Activated T-cell treated with anti-CD3 and anti-CD28 coated beads, Interleukin-2, amount 50 U/mL, for 24 hours (primary cell): ENCODE measurements around the gene TYW5.
A peak's percentile ranks its signal among the peaks of the same experiment; 100 is the strongest.

Experiments used
- DNase-seq: peaks from one replicate; pipeline ENCODE4 v3.0.0-alpha.2; 2020
- H3K27ac Mint-ChIP-seq: 2 replicates; pipeline ENCODE4 v1.8.0; 2020; ENCODE audit warnings: mild to moderate bottlenecking, mixed read lengths
- H3K27me3 Mint-ChIP-seq: 2 replicates; pipeline ENCODE4 v1.8.0; 2020; ENCODE audit warnings: mixed read lengths
- H3K36me3 Mint-ChIP-seq: 2 replicates; pipeline ENCODE4 v1.8.0; 2020; ENCODE audit warnings: low read depth, mixed read lengths
- H3K4me1 Mint-ChIP-seq: 2 replicates; pipeline ENCODE4 v1.8.0; 2020; ENCODE audit warnings: low read depth, mixed read lengths
- H3K4me3 Mint-ChIP-seq: 2 replicates; pipeline ENCODE4 v1.8.0; 2020; ENCODE audit warnings: mild to moderate bottlenecking, moderate library complexity, mixed read lengths
- H3K9me3 Mint-ChIP-seq: 2 replicates; pipeline ENCODE4 v1.8.0; 2020; ENCODE audit warnings: mixed read lengths

Gene TYW5

DNA sequence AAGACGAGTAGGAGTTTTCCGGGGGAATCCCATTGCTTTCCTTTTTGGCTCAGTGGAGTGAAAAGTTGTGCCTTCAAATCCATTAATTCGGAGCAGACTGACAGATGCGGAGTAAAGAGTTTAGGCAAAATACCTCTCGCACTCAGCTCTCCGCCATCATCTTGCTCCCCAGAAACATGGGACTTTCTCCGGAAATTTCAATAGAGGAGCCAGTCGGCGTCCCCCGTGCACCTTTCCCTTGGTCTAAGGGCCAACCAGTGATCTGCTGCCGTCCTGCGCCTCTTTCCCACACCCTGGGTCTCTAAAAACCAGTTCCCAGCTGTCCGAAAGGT lies 318 bp downstream of the TYW5 start:
- Mint-ChIP-seq H3K9me3 (no peaks in the 10 kb centered on the region), H3K4me1 (peaks cover 70% of the 10 kb centered on the region), H3K27ac (peak overlapping the region; percentile 98), H3K27me3 (no peaks in the 10 kb centered on the region), H3K4me3 (peak overlapping the region; percentile 100), H3K36me3 (peaks cover 80% of the 10 kb centered on the region)
- no peak for DNase-seq

DNA sequence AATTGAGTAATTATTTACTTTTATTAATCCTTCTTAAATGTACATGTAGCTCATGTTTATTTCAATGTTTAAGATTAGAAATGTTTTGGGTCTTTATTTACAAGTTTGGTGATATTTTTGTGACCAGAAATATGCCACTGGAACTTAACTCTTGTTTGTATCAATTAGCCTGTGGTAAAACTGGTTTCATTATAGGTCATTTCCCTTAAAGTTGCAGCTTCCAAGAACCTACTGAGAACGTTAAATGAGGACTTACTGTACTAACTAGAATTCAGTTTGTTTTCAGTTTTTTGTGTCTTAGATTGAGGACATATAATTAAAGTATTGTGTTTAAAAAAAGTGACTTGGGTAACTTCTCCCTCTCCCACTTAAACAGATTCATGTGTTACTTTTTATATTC lies 4.3 kb downstream of the TYW5 start:
- H3K4me1 Mint-ChIP-seq: peaks cover 58% of the 10 kb centered on the region
- no peak for DNase-seq
- H3K36me3 Mint-ChIP-seq: peaks cover 84% of the 10 kb centered on the region
- H3K9me3 Mint-ChIP-seq: no peaks in the 10 kb centered on the region
- no peak overlapping the region for H3K27ac Mint-ChIP-seq
- no peaks in the 10 kb centered on the region for H3K27me3 Mint-ChIP-seq
- H3K4me3 Mint-ChIP-seq: no peak overlapping the region

- H3K27me3 Mint-ChIP-seq: no peaks in the 10 kb centered on the region
- no peak overlapping the region for H3K4me3 Mint-ChIP-seq
- peak overlapping the region; percentile 56 for H3K27ac Mint-ChIP-seq
- DNase-seq: no peak
- H3K9me3 Mint-ChIP-seq: no peaks in the 10 kb centered on the region
- peaks cover 84% of the 10 kb centered on the region for H3K36me3 Mint-ChIP-seq
- H3K4me1 Mint-ChIP-seq: peaks cover 58% of the 10 kb centered on the region
Measured at GRCh38 chr2:199950396-199950795, 4.9 kb downstream of the TYW5 start.

GRCh38 chr2:199946836-199947235 lies 8.5 kb downstream of the TYW5 start:
- H3K27me3 Mint-ChIP-seq: no peaks in the 10 kb centered on the region
- DNase-seq: no peak
- H3K4me3 Mint-ChIP-seq: no peak overlapping the region
- H3K9me3 Mint-ChIP-seq: no peaks in the 10 kb centered on the region
- H3K4me1 Mint-ChIP-seq: peaks cover 44% of the 10 kb centered on the region
- H3K36me3 Mint-ChIP-seq: peaks cover 87% of the 10 kb centered on the region
- H3K27ac Mint-ChIP-seq: no peak overlapping the region

DNA sequence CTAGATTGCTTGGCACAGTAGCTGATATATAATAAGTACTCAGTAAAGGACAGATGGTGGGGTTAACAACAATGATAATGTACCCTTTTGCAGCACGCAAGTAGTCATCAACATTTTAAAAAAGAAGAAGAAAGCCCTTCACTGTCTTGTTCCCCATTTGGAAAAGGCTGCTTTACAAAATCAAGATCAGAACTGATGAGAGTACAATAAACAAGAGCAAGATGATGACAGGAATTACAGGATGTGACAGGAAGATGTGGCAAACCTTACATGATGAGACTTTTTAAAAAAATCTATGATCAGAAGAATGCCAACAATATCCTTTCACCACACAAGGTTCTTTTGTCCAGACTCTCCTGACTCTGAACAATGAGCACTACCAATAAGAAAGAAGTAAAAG lies 9.1 kb downstream of the TYW5 start:
- no peak for DNase-seq
- Mint-ChIP-seq H3K36me3 (peaks cover 88% of the 10 kb centered on the region), H3K9me3 (no peaks in the 10 kb centered on the region), H3K4me1 (peaks cover 40% of the 10 kb centered on the region), H3K4me3 (no peak overlapping the region), H3K27ac (peak overlapping the region; percentile 3), H3K27me3 (no peaks in the 10 kb centered on the region)

DNA sequence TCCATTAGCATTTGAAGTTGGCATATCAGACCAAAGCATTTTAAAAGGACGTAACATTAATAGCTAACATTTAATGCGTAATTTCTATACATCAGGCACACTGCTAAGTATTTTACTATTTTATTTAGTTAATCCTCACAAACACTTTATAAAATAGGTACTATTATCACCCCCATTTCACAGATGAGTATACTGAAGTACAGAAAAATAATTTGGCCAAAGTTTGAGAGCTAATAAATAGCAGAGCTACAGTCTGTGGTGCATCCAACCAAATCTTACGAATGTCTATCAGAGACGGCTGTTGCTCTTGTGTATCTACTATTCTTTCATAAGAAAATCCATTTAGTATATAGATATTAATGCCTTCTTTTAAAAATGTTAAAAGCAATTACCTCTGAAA lies 11.9 kb downstream of the TYW5 start:
- Mint-ChIP-seq H3K9me3 (no peaks in the 10 kb centered on the region), H3K4me1 (peaks cover 31% of the 10 kb centered on the region), H3K27me3 (no peaks in the 10 kb centered on the region), H3K27ac (no peak overlapping the region), H3K4me3 (no peak overlapping the region), H3K36me3 (peaks cover 84% of the 10 kb centered on the region)
- DNase-seq: no peak

DNA sequence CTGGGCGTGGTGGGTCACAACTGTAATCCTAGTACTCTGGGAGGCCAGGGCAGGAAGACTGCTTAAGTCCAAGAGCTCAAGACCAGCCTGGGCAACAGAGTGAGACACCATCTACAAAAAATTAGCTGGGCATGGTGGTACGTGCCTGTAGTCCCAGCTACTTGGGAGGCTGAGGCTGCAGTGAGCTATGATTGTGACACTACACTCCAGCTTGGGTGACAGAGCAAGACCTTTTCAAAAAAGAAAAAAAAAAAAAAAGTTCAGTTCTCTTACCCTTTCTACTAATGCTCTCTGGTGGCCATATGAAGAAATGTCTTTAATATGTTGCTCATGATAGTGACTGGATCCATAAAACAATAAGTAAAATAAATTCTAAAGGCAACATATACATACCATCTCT lies 14.9 kb downstream of the TYW5 start:
- H3K27ac Mint-ChIP-seq: no peak overlapping the region
- no peaks in the 10 kb centered on the region for H3K27me3 Mint-ChIP-seq
- H3K4me3 Mint-ChIP-seq: no peak overlapping the region
- no peaks in the 10 kb centered on the region for H3K9me3 Mint-ChIP-seq
- peaks cover 16% of the 10 kb centered on the region for H3K4me1 Mint-ChIP-seq
- H3K36me3 Mint-ChIP-seq: peaks cover 77% of the 10 kb centered on the region
- no peak for DNase-seq

DNA sequence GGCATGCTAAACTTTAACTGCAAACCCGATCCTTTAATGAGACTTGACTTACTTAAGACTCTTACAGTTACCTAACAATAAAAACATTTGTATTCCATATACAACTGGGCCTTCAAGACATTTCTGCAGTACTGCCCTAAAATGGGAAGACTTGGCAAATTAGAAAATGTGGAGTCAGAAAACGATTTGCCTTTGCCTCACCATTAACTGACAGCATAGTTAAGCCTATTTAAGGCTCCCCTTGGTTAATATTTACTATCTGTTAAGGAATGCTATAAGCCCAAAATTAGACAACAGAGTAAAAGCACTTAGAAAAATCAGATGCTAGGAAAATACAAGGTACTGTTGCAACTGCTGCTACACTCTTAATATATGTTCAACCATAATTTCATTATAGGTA lies 18.7 kb downstream of the TYW5 start:
- peaks cover 4% of the 10 kb centered on the region for H3K4me1 Mint-ChIP-seq
- no peak overlapping the region for H3K4me3 Mint-ChIP-seq
- H3K9me3 Mint-ChIP-seq: no peaks in the 10 kb centered on the region
- peaks cover 69% of the 10 kb centered on the region for H3K36me3 Mint-ChIP-seq
- no peak for DNase-seq
- no peaks in the 10 kb centered on the region for H3K27me3 Mint-ChIP-seq
- peak overlapping the region; percentile 50 for H3K27ac Mint-ChIP-seq

DNA sequence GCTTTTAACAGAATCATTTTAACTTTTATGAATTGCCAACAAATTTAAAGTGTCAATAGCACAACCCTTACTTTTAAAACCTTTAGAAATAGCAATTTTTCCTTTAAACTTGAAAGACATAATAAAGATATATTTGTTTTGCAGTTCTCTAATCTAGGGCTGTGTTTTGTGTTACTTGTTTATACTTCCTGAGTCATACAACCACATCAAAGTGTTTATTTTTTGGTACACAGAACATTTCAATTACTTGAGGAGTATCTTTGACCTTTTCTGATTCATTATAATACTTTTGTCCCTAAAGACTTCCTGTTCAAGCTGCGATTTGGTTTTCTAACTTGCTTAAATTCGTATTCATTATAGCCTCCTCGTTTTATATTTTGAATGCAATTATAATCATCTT lies 21.8 kb downstream of the TYW5 start:
- DNase-seq: no peak
- H3K4me3 Mint-ChIP-seq: no peak overlapping the region
- H3K27me3 Mint-ChIP-seq: no peaks in the 10 kb centered on the region
- peak overlapping the region; percentile 46 for H3K27ac Mint-ChIP-seq
- H3K36me3 Mint-ChIP-seq: peaks cover 75% of the 10 kb centered on the region
- H3K4me1 Mint-ChIP-seq: peaks cover 2% of the 10 kb centered on the region
- H3K9me3 Mint-ChIP-seq: no peaks in the 10 kb centered on the region

- DNase-seq: no peak
- no peaks in the 10 kb centered on the region for H3K27me3 Mint-ChIP-seq
- H3K4me1 Mint-ChIP-seq: peaks cover 3% of the 10 kb centered on the region
- H3K4me3 Mint-ChIP-seq: no peak overlapping the region
- H3K27ac Mint-ChIP-seq: peak overlapping the region; percentile 67
- no peaks in the 10 kb centered on the region for H3K9me3 Mint-ChIP-seq
- H3K36me3 Mint-ChIP-seq: peaks cover 74% of the 10 kb centered on the region
Measured at GRCh38 chr2:199932312-199932855, 22.9 kb downstream of the TYW5 start.

DNA sequence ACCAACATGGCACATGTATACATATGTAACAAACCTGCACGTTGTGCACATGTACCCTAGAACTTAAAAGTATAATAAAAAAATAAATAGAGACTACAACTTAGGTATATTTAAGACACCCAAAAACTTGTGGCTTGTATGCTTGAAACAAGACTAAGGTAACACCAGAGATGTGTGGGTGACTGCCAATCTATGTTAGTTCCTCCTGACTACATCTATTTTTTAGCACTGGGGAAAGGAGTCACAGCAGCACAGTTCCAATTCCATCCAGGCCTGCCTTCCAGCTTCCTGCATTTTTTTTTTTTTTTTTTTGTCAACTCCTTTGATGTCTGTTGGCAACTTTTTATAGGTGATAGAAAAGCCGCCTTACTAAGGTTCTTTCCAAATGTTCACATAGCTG lies 26.0 kb downstream of the TYW5 start:
- Mint-ChIP-seq H3K27me3 (no peaks in the 10 kb centered on the region), H3K36me3 (peaks cover 85% of the 10 kb centered on the region)

GRCh38 chr2:199928626-199929025 lies 26.7 kb downstream of the TYW5 start:
- Mint-ChIP-seq H3K4me3 (no peak overlapping the region), H3K27ac (peak overlapping the region; percentile 68), H3K9me3 (no peaks in the 10 kb centered on the region), H3K27me3 (no peaks in the 10 kb centered on the region), H3K4me1 (peaks cover 19% of the 10 kb centered on the region), H3K36me3 (peaks cover 88% of the 10 kb centered on the region)
- DNase-seq: no peak

More for the DNA sequence above, 26.0 kb downstream of the TYW5 start:
- Mint-ChIP-seq H3K4me3 (no peak overlapping the region), H3K27ac (peak overlapping the region; percentile 18), H3K4me1 (peaks cover 13% of the 10 kb centered on the region), H3K9me3 (no peaks in the 10 kb centered on the region)
- DNase-seq: no peak

GRCh38 chr2:199928226-199928625 lies 27.1 kb downstream of the TYW5 start:
- Mint-ChIP-seq H3K4me3 (no peak overlapping the region), H3K36me3 (peaks cover 85% of the 10 kb centered on the region)

DNA sequence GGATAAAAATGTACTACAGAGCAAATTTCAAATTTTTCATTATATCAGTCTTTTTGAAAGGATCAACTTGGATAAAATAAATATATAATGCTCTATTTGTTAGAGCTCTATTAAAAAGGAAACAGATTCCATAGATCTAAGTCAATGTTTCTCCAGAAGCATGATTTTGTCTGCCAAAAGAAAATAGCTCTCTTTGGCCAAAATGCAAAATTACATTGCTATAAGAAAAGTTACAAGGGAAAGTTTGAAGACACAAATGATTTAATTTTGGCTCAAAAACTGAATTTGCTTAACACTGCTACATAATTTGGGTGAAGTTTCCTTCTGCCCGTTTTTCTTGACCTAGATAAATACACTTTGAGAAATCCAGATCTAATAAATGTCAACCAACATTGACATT lies 28.5 kb downstream of the TYW5 start:
- DNase-seq: no peak
- Mint-ChIP-seq H3K4me3 (no peak overlapping the region), H3K4me1 (peaks cover 28% of the 10 kb centered on the region), H3K36me3 (peaks cover 80% of the 10 kb centered on the region), H3K27me3 (no peaks in the 10 kb centered on the region), H3K9me3 (no peaks in the 10 kb centered on the region), H3K27ac (no peak overlapping the region)

More at GRCh38 chr2:199928226-199928625, 27.1 kb downstream of the TYW5 start:
- no peak for DNase-seq
- Mint-ChIP-seq H3K9me3 (no peaks in the 10 kb centered on the region), H3K27me3 (no peaks in the 10 kb centered on the region), H3K4me1 (peaks cover 19% of the 10 kb centered on the region), H3K27ac (no peak overlapping the region)

DNA sequence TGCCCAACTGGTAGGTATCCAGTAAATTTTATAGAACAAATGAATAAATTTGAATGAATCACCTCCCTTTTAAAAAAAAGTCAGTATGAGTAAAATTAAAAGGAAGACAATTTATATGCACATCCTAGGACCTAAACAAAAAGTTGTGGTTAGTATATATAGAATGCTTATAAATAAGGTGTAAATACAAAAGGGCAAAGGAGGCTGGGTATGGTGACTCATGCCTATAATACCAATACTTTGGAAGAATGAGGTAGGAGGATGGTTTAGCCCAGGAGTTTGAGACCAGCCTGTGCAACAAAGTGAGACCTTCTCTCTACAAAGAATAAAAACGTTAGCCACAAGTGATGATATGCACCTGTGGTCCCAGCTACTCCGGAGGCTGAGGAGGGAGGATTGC lies 31.4 kb downstream of the TYW5 start:
- Mint-ChIP-seq H3K27me3 (no peaks in the 10 kb centered on the region), H3K36me3 (peaks cover 73% of the 10 kb centered on the region), H3K27ac (peak overlapping the region; percentile 67), H3K4me1 (peaks cover 31% of the 10 kb centered on the region), H3K9me3 (no peaks in the 10 kb centered on the region), H3K4me3 (no peak overlapping the region)
- no peak for DNase-seq

- Mint-ChIP-seq H3K4me3 (no peak overlapping the region), H3K36me3 (peaks cover 72% of the 10 kb centered on the region)
Measured at GRCh38 chr2:199922856-199923255, 32.4 kb downstream of the TYW5 start.

More at GRCh38 chr2:199922856-199923255, 32.4 kb downstream of the TYW5 start:
- Mint-ChIP-seq H3K27me3 (no peaks in the 10 kb centered on the region), H3K4me1 (peaks cover 33% of the 10 kb centered on the region), H3K27ac (no peak overlapping the region), H3K9me3 (no peaks in the 10 kb centered on the region)
- no peak for DNase-seq
